NCI-H146 (cell line): Measurements from ENCODE around the gene TBC1D8.
"Not testable (repeated sequence)": the region's sequence is repeated elsewhere in the genome, so short reads cannot be mapped to it uniquely, and the experiment has no call there.

Source experiments
- DNase-seq: peaks from one replicate; lab custom pipeline; 2025; lab: John Stamatoyannopoulos, UW

The TBC1D8 gene

GRCh38 chr2:101064125-101064502 is 87.1 kb downstream of the TBC1D8 start:
- no peak for DNase-seq

DNA sequence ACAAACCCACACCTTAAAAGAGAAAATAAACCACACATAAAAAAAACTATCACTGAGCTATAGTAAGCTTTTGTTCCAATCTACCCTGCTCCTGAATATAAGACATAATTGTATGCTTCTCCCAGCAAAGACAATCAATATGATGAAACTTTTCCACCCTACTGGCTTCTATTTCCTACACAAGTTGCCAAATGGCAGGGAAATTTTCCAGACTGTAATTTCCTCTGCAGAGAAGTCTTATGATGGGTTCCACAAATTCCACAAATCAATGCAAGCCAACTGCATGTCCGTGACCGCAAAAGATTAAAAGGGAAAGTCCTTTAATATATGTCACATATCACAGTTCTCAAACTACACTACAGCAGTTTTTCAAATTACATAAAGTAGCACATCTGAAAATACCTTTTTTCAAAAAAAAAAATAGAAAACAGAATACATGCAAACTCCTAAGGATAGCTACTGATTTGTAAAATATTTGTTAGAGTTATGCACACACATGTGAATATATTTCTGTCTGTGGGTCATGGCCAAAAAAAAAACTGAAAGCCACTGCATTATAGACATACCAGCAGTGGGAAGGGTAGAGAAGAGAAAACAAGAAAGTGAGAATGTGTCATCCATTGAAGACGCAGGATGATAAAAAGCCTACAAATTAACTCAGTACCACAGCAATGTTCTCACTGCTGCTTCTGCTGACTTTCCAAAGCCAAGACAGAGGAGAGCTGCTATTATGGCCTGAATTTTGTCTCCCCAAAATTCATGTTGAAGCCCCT is 87.6 kb downstream of the TBC1D8 start:
- no peak for DNase-seq

DNA sequence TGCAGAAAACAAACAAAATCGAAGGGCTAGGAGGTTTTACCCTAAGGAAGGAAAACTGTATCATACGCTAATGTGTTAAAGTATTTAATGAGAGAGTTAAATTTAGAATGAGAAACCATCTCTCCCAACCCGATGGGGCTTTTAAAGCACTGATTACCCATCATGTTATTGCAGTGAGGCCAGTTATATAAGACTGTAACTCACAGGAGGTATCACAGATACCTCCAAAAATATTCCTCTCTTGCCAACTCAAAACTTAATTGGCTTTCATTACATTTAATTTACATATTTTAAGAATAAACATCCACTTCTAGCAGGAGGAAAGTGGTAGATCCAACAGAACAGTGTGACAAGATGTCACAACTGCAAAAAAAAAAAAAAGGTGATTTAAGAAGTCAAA is 92.8 kb downstream of the TBC1D8 start:
- DNase-seq = no peak

- DNase-seq = no peak
Measured at GRCh38 chr2:101057051-101057933, 93.9 kb downstream of the TBC1D8 start.

DNA sequence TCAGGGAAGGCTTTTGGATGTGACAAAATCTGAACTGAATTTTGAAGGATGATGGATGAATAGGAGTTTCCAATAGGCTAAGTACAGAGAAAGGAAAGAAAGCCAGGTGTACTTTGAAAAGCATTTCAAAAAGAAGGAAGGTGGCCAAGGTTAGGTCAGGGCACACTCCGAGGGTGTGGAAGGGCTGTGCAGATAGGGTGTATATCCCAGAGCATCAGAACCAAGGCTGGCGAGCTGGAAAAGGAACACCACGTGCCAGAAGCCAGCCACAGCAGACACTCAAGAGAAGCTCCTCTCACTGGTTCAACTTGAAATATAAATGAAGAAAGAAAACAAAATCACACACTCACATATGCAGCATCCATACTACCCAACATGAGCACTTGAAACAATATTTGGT is 98.1 kb downstream of the TBC1D8 start:
- no peak for DNase-seq

- DNase-seq = no peak
Measured at GRCh38 chr2:101052147-101052546, 99.0 kb downstream of the TBC1D8 start.

DNA sequence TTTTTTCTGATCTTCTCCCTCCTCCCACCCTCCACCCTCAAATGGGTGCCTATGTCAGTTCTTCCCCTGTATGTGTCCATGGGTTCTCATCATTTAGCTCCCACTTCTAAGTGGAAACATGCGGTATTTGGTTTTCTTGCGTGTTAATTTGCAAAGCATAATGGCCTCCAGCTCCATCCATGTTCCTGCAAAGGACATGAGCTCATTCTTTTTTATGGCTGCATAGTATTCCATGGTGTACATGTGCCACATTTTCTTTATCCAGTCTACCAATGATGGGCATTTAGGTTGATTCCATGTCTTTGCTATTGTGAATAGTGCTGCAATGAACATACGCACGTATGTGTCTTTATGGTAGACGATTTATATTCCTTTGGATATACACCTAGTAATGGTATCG is 100.3 kb downstream of the TBC1D8 start:
- not testable (repeated sequence) for DNase-seq

DNA sequence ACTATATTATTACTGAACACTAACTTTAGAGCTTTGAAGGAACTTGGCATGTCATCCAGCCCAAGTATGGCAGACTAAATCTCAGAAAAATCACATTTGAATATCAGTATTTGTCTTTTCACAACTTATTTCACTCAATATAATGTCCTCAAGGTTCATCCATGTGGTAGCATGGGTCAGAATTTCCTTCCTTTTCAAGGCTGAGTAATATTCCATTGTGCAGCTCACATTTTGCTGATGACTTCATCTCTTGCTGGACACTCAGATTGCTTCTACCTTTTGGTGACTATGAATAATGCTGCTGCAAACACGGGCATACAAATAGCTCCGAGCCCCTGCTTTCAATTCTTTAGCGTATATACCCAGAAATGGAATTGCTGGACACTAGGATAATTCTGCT is 102.4 kb downstream of the TBC1D8 start:
- no peak for DNase-seq

DNA sequence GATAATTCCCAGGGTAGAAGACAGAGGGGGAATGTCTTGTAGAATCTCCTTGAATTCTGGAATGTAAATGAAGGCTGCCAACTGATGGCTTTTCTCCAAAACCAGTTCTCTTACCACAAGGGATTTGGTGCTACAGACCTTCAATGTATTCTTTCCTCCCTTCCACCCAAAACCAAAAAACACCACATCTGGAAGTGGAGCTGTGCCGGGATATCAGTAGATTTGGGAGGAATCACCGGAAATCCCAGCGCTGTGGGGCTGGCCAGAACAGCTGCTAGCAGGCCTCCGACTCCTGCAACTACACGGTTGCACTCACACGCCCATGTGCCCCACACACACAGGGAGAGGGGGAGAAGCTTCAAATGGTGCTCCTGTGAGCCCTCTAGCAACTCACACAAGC is 103.4 kb downstream of the TBC1D8 start:
- no peak for DNase-seq

DNA sequence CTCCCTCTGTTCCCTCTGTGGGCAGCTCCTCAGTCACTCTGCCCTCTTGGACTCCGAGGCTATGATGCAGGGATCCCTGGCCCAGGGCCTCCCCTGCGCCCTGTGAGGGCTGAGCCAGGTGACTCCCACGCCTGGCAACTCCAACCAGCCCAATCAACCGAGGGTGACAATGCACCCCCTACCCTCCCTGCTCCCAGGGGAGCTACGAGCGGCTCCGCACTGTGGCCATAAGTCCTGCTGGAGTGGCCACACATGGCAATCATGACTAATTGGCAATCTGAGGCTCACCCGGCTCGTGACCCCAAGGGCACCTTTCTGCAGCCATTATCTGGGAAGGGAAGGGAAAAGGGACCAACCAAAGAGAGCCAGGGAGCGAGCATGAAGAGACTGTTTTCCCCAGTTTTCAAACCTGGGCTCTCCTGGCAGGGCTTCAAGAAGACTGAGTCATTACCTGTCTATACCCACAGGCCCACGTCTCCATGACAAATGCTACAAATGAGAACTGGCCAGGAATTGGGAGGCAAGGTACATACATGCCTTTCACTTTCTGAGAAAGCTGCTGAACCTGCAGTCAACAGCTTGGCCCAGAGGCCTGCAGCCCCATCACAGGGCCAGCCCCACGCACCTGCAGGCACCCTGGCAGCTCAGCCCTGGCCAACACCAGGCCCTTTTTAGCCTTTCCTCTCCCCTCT is 104.0 kb downstream of the TBC1D8 start:
- no peak for DNase-seq

- no peak for DNase-seq
Measured at GRCh38 chr2:101045330-101045729, 105.9 kb downstream of the TBC1D8 start.

DNA sequence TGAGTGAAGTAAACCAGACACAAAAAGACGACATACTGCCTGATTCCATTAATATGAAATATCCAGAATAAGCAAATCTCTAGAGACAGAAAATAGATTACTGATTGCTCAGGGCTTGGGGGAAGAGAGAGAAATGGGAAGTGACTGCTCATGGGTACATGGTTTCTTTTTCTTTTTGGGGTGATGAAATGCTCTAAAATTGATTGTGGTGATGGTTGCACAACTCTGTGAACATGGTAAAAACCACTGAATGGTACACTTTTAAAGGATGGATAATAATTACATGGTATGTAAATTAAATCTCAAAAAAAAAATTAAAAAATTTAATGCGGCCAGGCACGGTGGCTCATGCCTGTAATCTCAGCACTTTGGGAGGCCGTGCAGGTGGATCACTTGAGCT is 109.8 kb downstream of the TBC1D8 start:
- DNase-seq = no peak

DNA sequence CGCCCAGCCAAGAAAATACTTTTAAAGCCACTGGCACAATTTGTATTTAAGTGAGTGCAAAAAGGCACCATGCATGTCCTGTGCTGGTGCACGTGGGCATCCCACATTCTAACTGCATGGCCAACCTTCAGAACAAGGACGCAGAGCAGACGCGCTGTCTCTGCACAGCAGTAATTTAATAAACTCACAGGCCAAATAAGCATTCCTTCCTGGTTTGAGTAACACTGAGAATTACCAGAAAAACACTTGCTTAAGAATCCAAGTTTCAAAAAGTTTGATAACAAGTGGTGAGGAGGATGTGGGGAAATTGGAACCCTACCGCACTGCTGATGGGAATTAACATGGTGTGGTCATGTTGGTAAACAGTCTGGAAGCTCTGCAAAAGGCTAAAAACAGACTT is 110.4 kb downstream of the TBC1D8 start:
- DNase-seq = no peak

DNA sequence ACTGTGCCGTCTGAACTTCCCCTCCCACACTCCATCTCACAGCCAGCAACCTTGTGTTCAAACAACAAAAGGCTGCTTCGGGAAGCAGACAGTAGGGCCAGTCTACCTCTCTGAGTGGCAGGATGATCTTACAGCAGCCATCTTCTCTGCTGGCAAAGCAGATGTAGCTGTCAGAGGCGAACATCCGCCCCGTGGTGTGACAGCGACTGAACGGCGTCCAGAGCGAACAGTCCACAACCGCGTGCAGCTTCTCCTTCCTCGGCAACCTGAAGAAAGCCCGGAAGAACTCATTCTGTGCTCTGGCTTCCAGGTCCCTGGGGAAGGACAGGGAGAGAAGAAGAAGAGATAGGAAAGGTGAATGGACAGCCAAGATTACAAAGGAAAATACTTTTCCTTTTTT is 111.1 kb downstream of the TBC1D8 start:
- no peak for DNase-seq

DNA sequence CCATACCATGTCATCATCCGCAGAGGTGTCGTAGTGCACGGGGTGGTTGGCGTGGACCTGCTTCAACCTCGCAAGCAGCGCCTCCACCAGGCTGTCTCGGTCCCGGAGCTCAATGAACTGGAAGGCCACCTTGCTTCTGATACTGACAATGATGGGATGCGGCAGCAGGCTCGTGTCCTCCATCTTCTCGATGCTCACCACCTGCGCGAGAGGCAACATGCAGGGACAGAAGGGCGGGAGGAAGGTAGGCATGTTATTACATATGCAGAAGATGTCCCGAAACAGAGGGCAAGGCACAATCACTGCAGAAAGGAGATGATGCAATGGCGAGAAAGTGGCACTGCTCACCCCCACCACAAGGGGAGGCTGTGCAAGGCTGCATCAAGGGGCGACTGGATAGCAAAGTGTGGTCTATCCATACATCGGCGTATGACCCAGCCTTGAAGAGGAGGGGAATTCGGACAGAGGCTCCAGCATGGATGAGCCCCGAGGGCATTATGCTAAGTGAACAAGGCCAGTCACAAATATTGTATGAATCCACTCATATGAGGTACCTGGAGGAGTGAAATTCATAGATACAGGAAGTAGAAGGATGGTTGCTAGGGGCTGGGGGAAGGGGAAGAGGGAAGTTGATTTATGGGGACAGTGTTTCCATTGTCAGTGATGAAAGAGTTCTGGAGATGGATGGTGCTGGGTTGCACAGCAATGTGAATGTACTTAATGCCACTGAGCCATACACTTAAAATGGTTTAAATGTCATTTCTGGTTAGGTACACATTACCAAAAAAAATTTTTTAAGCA is 112.5 kb downstream of the TBC1D8 start:
- peak; percentile 6 for DNase-seq

DNA sequence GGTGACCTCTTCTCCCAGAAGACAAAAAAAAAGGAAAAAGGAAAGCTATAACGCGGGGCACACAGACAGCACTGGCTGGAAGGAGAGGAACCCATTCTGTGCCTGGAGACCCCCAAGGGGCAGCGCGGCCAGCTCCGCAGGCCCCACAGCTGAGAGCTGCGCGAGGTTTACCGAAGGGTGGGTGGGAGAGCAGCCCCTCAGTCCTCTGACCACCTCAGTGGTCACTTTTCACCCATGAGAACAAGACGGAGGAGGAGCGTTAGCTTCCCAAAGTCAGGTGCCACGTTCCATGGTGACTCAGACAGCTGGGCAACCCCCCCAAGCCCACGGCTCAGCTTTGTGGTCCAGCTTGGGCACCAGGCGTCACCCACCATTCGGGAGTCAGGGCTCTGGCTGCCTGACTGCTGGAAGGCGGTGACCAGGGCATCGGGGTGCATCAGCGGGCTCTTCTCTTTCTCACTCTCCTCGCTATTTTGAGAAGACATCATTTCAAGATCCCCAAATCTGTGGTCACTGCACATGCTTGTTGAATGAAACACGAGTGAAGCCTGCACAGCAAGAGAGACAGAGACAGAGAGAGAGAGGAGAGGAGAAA is 113.9 kb downstream of the TBC1D8 start:
- DNase-seq = no peak

DNA sequence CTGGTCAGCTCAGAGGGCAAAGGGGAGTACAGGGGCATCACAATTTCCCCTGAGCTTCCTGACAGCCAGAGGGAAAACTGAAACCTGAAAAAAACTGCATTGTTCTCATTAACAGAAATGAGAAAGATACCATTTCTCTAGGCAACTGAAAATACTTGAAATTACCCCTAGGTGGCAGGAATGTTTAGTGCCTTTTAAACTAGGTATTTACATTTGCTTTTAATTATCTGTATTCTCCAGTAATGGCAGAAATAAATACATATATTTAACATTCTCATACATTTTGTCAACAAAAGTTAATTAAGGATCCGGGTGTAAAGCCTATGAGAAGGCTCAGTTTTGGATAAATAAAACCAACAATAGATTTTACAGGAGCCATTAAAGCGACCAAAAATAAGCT is 114.6 kb downstream of the TBC1D8 start:
- peak; percentile 16 for DNase-seq

GRCh38 chr2:101032084-101032776 is 119.0 kb downstream of the TBC1D8 start:
- DNase-seq = no peak

GRCh38 chr2:101030866-101031554 is 120.2 kb downstream of the TBC1D8 start:
- no peak for DNase-seq

- no peak for DNase-seq
Measured at GRCh38 chr2:101027852-101028251, 123.3 kb downstream of the TBC1D8 start.
